Right lobe of liver (tissue), 4 donors: Measurements from ENCODE around the gene HSPA12A.

Experiments
- CTCF ChIP-seq, 4 donors: fragments of 200-600 bp in 3 of 4; fragments of 450-650 bp in 1 of 4; IDR thresholded peaks; one replicate each; pipeline versions ENCODE4 v1.5.1 to v1.8.0; 2016 to 2022; ENCODE audit warnings: antibody characterized with exemption in 4 of 4, mild to moderate bottlenecking in 2 of 4
- POLR2A ChIP-seq: fragments of 450-650 bp; IDR thresholded peaks from one replicate; pipeline ENCODE4 v1.6.1; 2017; ENCODE audit warnings: antibody characterized with exemption, mild to moderate bottlenecking
- donor health status: DM: no; HTN: no; CAD: no.
- donor health status: DM: no; HTN: no; CAD: no.
- donor health status: DM: no; HTN: yes; CAD: no.

GRCh38 chr10:116630020-116630419 lies 112.3 kb downstream of the HSPA12A start:
- TF ChIP-seq CTCF (IDR thresholded peaks at IDR 0.05) (no peak), POLR2A (no peak)
